ENCODE data around the gene DRICH1.
"Not testable (repeated sequence)": the region's sequence is repeated elsewhere in the genome, so short reads cannot be mapped to it uniquely, and the experiment has no call there.

DRICH1 gene

GRCh38 chr22:23565305-23565914 is 66.7 kb downstream of the DRICH1 start:
- H3K36me3 ChIP-seq (ENCODE audit: insufficient read depth): no peaks in the 10 kb centered on the region
- H3K27ac ChIP-seq: no peak overlapping the region
- no peak overlapping the region for H2AFZ ChIP-seq (ENCODE audit: low read depth)
- H3K4me1 ChIP-seq (ENCODE audit: low read depth, poor library complexity, severe bottlenecking): no peaks in the 10 kb centered on the region
- no peak overlapping the region for H3K4me3 ChIP-seq (IDR thresholded peaks at IDR 0.05; ENCODE audit: insufficient read depth, low read depth, low read length)
- H4K20me1 ChIP-seq (ENCODE audit: insufficient read depth): no peaks in the 10 kb centered on the region
- TF ChIP-seq CTCF (conservative IDR thresholded peaks at IDR 0.05; ENCODE audit: low read depth, low read length): no peak
- H3K27me3 ChIP-seq (ENCODE audit: insufficient read depth, low read depth): peaks cover 6% of the 10 kb centered on the region; the same call in 1 of the 2 replicates
- H3K79me2 ChIP-seq (ENCODE audit: insufficient read depth, low read depth): no peaks in the 10 kb centered on the region
- H3K9ac ChIP-seq: no peak overlapping the region
- H3K4me2 ChIP-seq: no peak overlapping the region

- H3K9ac ChIP-seq: no peak overlapping the region
These were observed 67.8 kb downstream of the DRICH1 start for GRCh38 chr22:23564276-23564675.

GRCh38 chr22:23563111-23563510 is 69.0 kb downstream of the DRICH1 start:
- H3K27me3 ChIP-seq (ENCODE audit: insufficient read depth, low read depth): peaks cover 6% of the 10 kb centered on the region; the same call in 1 of the 2 replicates
- H3K4me1 ChIP-seq (ENCODE audit: low read depth, poor library complexity, severe bottlenecking): no peaks in the 10 kb centered on the region
- H3K4me2 ChIP-seq: no peak overlapping the region

More at GRCh38 chr22:23564276-23564675, 67.8 kb downstream of the DRICH1 start:
- no peaks in the 10 kb centered on the region for H3K4me1 ChIP-seq (ENCODE audit: low read depth, poor library complexity, severe bottlenecking)
- TF ChIP-seq CTCF (conservative IDR thresholded peaks at IDR 0.05; ENCODE audit: low read depth, low read length): no peak
- H3K79me2 ChIP-seq (ENCODE audit: insufficient read depth, low read depth): no peaks in the 10 kb centered on the region
- H3K36me3 ChIP-seq (ENCODE audit: insufficient read depth): no peaks in the 10 kb centered on the region
- no peak overlapping the region for H2AFZ ChIP-seq (ENCODE audit: low read depth)
- no peaks in the 10 kb centered on the region for H4K20me1 ChIP-seq (ENCODE audit: insufficient read depth)
- peaks cover 6% of the 10 kb centered on the region; the same call in 1 of the 2 replicates for H3K27me3 ChIP-seq (ENCODE audit: insufficient read depth, low read depth)
- no peak overlapping the region for H3K4me3 ChIP-seq (IDR thresholded peaks at IDR 0.05; ENCODE audit: insufficient read depth, low read depth, low read length)
- H3K27ac ChIP-seq: no peak overlapping the region
- H3K4me2 ChIP-seq: no peak overlapping the region

GRCh38 chr22:23562186-23562585 is 69.9 kb downstream of the DRICH1 start:
- TF ChIP-seq CTCF (conservative IDR thresholded peaks at IDR 0.05; ENCODE audit: low read depth, low read length): no peak
- H3K27ac ChIP-seq: no peak overlapping the region

More at GRCh38 chr22:23563111-23563510, 69.0 kb downstream of the DRICH1 start:
- TF ChIP-seq CTCF (conservative IDR thresholded peaks at IDR 0.05; ENCODE audit: low read depth, low read length): no peak
- no peaks in the 10 kb centered on the region for H3K79me2 ChIP-seq (ENCODE audit: insufficient read depth, low read depth)
- no peak overlapping the region for H3K27ac ChIP-seq
- H3K9ac ChIP-seq: no peak overlapping the region
- H4K20me1 ChIP-seq (ENCODE audit: insufficient read depth): no peaks in the 10 kb centered on the region
- no peak overlapping the region for H2AFZ ChIP-seq (ENCODE audit: low read depth)
- H3K4me3 ChIP-seq (IDR thresholded peaks at IDR 0.05; ENCODE audit: insufficient read depth, low read depth, low read length): no peak overlapping the region
- no peaks in the 10 kb centered on the region for H3K36me3 ChIP-seq (ENCODE audit: insufficient read depth)

GRCh38 chr22:23561025-23561510 is 71.1 kb downstream of the DRICH1 start:
- H3K4me3 ChIP-seq (IDR thresholded peaks at IDR 0.05; ENCODE audit: insufficient read depth, low read depth, low read length); H3K27me3 ChIP-seq (ENCODE audit: insufficient read depth, low read depth); H3K4me1 ChIP-seq (ENCODE audit: low read depth, poor library complexity, severe bottlenecking); H3K36me3 ChIP-seq (ENCODE audit: insufficient read depth); H3K4me2 ChIP-seq; H3K9ac ChIP-seq; H3K79me2 ChIP-seq (ENCODE audit: insufficient read depth, low read depth); H2AFZ ChIP-seq (ENCODE audit: low read depth); H3K27ac ChIP-seq; H4K20me1 ChIP-seq (ENCODE audit: insufficient read depth): not testable (repeated sequence)

More at GRCh38 chr22:23562186-23562585, 69.9 kb downstream of the DRICH1 start:
- no peaks in the 10 kb centered on the region for H4K20me1 ChIP-seq (ENCODE audit: insufficient read depth)
- H2AFZ ChIP-seq (ENCODE audit: low read depth): no peak overlapping the region
- H3K4me1 ChIP-seq (ENCODE audit: low read depth, poor library complexity, severe bottlenecking): no peaks in the 10 kb centered on the region
- H3K27me3 ChIP-seq (ENCODE audit: insufficient read depth, low read depth): peaks cover 6% of the 10 kb centered on the region; the same call in 1 of the 2 replicates
- no peak overlapping the region for H3K4me2 ChIP-seq
- H3K9ac ChIP-seq: no peak overlapping the region
- H3K36me3 ChIP-seq (ENCODE audit: insufficient read depth): no peaks in the 10 kb centered on the region
- H3K4me3 ChIP-seq (IDR thresholded peaks at IDR 0.05; ENCODE audit: insufficient read depth, low read depth, low read length): no peak overlapping the region
- H3K79me2 ChIP-seq (ENCODE audit: insufficient read depth, low read depth): no peaks in the 10 kb centered on the region

GRCh38 chr22:23560215-23560614 is 71.9 kb downstream of the DRICH1 start:
- not testable (repeated sequence) for H3K4me1 ChIP-seq (ENCODE audit: low read depth, poor library complexity, severe bottlenecking); H3K27ac ChIP-seq; H3K36me3 ChIP-seq (ENCODE audit: insufficient read depth)

More at GRCh38 chr22:23560215-23560614, 71.9 kb downstream of the DRICH1 start:
- H4K20me1 ChIP-seq (ENCODE audit: insufficient read depth); H3K9ac ChIP-seq; H3K27me3 ChIP-seq (ENCODE audit: insufficient read depth, low read depth); H3K4me3 ChIP-seq (IDR thresholded peaks at IDR 0.05; ENCODE audit: insufficient read depth, low read depth, low read length); H3K4me2 ChIP-seq; H2AFZ ChIP-seq (ENCODE audit: low read depth); H3K79me2 ChIP-seq (ENCODE audit: insufficient read depth, low read depth): not testable (repeated sequence)
